ENCODE measurements around the gene EIF3F.

- no peak for TF ChIP-seq CTCF (IDR thresholded peaks at IDR 0.05)
- no peak for TF ChIP-seq POLR2A (IDR thresholded peaks at IDR 0.05)
Observed at GRCh38 chr11:8015753-8016239, 28.7 kb downstream of the EIF3F start.

Measured in Peyer's patch (tissue), 4 donors.